ENCODE data around the gene FAM167B.

Gene FAM167B

GRCh38 chr1:32223683-32224082, 23.3 kb upstream of the FAM167B start:
- DNase-seq (ENCODE audit: low read depth, low spot score): no peak

GRCh38 chr1:32224285-32224684, 22.7 kb upstream of the FAM167B start:
- no peak for DNase-seq (ENCODE audit: low read depth, low spot score)

- DNase-seq (ENCODE audit: low read depth, low spot score): no peak
Measured at GRCh38 chr1:32228771-32229170, 18.3 kb upstream of the FAM167B start.

GRCh38 chr1:32231843-32232432, 15.1 kb upstream of the FAM167B start:
- DNase-seq (ENCODE audit: low read depth, low spot score): no peak

GRCh38 chr1:32232558-32233304, 14.3 kb upstream of the FAM167B start:
- no peak for DNase-seq (ENCODE audit: low read depth, low spot score)

GRCh38 chr1:32234792-32235191, 12.2 kb upstream of the FAM167B start:
- no peak for DNase-seq (ENCODE audit: low read depth, low spot score)

- DNase-seq (ENCODE audit: low read depth, low spot score): no peak
Measured at GRCh38 chr1:32239337-32239736, 7.7 kb upstream of the FAM167B start.

- no peak for DNase-seq (ENCODE audit: low read depth, low spot score)
Measured at GRCh38 chr1:32239790-32240139, 7.3 kb upstream of the FAM167B start.

GRCh38 chr1:32240140-32240951, 6.7 kb upstream of the FAM167B start:
- no peak for DNase-seq (ENCODE audit: low read depth, low spot score)

- DNase-seq (ENCODE audit: low read depth, low spot score): no peak
Measured at GRCh38 chr1:32241001-32241763, 5.8 kb upstream of the FAM167B start.

- DNase-seq (ENCODE audit: low read depth, low spot score): no peak
Measured at GRCh38 chr1:32242341-32242851, 4.6 kb upstream of the FAM167B start.

- no peak for DNase-seq (ENCODE audit: low read depth, low spot score)
Measured at GRCh38 chr1:32247452-32247851, 430 bp downstream of the FAM167B start.

GRCh38 chr1:32247983-32248889, 1.2 kb downstream of the FAM167B start:
- DNase-seq (ENCODE audit: low read depth, low spot score): no peak

- no peak for DNase-seq (ENCODE audit: low read depth, low spot score)
Measured at GRCh38 chr1:32249831-32250525, 3.0 kb downstream of the FAM167B start.

GRCh38 chr1:32250893-32251716, 4.1 kb downstream of the FAM167B start, which contains the start of gene LCK:
Gene LCK, plus strand, starts transcription at chr1:32251265. Its CDS starts 23,065 bp downstream, at chr1:32274330.
- no peak for DNase-seq (ENCODE audit: low read depth, low spot score)

- DNase-seq (ENCODE audit: low read depth, low spot score): no peak
Measured at GRCh38 chr1:32255072-32256071, 8.3 kb downstream of the FAM167B start.

- no peak for DNase-seq (ENCODE audit: low read depth, low spot score)
Measured at GRCh38 chr1:32256473-32257226, 9.6 kb downstream of the FAM167B start.

Data from smooth muscle cell of the brain vasculature (primary cell).